22Rv1 (cell line): ENCODE measurements around the gene ZSCAN29.

Experiments
- CTCF ChIP-seq: fragments of 450-650 bp; IDR thresholded peaks from 2 replicates; pipeline ENCODE4 v1.5.1; 2017; ENCODE audit warnings: mild to moderate bottlenecking
- ZFX ChIP-seq: fragments of 450-650 bp; IDR thresholded peaks from 2 replicates; pipeline ENCODE4 v1.6.1; 2017; ENCODE audit warnings: antibody characterized with exemption, borderline replicate concordance

GRCh38 chr15:43314171-43314570, 56.7 kb downstream of the ZSCAN29 start:
- TF ChIP-seq CTCF (no peak), ZFX (no peak)
